BLaER1 treated with 17β-estradiol and CSF1 and Interleukin-3, amounts not matched to agents 10 nM and 100 nM (cell line): ENCODE measurements around the gene RGPD6.
"Not testable (repeated sequence)": the region's sequence is repeated elsewhere in the genome, so short reads cannot be mapped to it uniquely, and the experiment has no call there.

Experiments used
- H3K27ac ChIP-seq, 11 experiments: shearing (Covaris generic); formaldehyde crosslinking; 2 replicates each; pipeline ENCODE4 v1.8.1; 2022
- H3K27me3 ChIP-seq, 11 experiments: shearing (Covaris generic); formaldehyde crosslinking; 2 replicates each; pipeline ENCODE4 v1.8.1; 2022
- H3K36me3 ChIP-seq, 11 experiments: shearing (Covaris generic); formaldehyde crosslinking; 2 replicates each; pipeline ENCODE4 v1.8.1; 2022
- H3K4me1 ChIP-seq, 10 experiments: shearing (Covaris generic); formaldehyde crosslinking; 2 replicates each; pipeline ENCODE4 v1.8.1; 2022
- H3K4me2 ChIP-seq, 11 experiments: shearing (Covaris generic); formaldehyde crosslinking; 2 replicates each; pipeline ENCODE4 v1.8.1; 2022
- H3K4me3 ChIP-seq, 10 experiments: shearing (Covaris generic); formaldehyde crosslinking; 2 replicates each; pipeline ENCODE4 v1.8.1; 2022
- H3K9ac ChIP-seq, 11 experiments: shearing (Covaris generic); formaldehyde crosslinking; 2 replicates each; pipeline ENCODE4 v1.8.1; 2022
- H3K9me3 ChIP-seq, 11 experiments: shearing (Covaris generic); formaldehyde crosslinking; replicated peaks in 1 of 11; 2 replicates each; pipeline ENCODE4 v1.8.1; 2022
- H4K20me1 ChIP-seq, 11 experiments: shearing (Covaris generic); formaldehyde crosslinking; 2 replicates each; pipeline ENCODE4 v1.8.1; 2022

RGPD6 gene

DNA sequence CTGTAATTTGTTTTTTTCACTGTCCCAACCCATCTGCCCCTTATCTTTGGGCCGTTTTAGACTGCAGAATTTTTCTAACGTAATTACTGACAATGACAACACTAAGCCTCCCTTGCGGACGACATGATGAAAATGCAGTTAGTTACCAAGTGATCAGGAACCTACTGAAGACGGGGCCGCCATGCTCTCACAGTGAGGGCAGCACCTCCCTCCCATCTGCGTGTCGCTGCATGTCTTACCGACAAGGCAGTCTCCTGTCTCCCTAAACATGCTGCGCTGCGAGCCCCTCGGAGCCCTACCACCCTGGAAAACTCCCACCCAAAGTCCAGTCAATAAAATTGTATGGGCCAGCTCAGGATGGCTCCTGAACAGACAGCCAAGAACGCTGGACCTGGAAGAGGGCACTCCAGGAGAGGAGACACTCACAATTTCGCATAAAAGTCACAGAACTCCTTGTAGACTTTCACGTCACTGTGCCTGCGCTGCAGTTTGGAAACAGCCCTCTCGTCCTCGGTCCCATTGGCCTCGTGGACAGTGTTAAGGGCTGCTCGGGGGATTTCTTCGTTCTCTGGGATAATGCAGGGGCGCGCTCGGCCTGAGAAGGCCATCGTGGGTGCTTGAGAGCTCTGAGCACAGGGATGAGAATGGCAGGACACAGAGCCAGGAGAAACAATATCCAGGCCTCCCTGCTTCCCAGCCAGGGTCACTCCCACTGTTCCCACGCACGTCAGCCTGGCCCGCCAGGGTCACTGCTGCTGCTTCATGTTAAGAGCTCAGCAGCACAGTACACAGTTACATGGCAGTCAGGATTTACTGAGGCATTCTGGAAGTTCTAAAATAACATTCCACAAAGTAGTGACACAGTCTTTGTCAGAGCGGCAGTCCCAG lies 104.6 kb downstream of the RGPD6 start, which contains the start of gene LIMS4:
Gene LIMS4 (minus strand): TSS at position 646 of the 888 bp plus-strand sequence. CDS start 38 bp downstream, at position 608.
- H3K27ac ChIP-seq, H4K20me1 ChIP-seq, H3K27me3 ChIP-seq, H3K9me3 ChIP-seq, H3K36me3 ChIP-seq, H3K9ac ChIP-seq, H3K4me2 ChIP-seq, H3K4me3 ChIP-seq, H3K4me1 ChIP-seq: not testable (repeated sequence)

DNA sequence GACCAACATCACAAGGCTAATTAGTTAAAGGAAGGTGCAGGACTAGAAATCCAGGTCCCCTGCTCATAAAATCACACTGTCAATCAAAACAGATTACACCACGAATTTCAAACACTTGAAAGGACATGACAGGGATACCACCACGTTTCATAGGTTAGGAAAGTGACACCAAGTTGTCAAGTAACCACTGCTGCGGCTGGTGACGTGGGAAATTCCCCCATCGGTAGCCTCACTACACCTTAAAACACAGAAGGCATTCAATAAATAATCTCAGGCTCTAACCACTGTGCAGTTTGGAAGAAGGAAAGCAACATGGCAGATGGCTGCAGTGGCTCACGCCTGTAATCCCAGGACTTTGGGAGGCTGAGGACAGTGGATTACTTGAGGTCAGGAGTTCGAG lies 108.1 kb downstream of the RGPD6 start:
- H3K9me3 ChIP-seq, H3K27ac ChIP-seq, H3K4me3 ChIP-seq, H3K36me3 ChIP-seq, H4K20me1 ChIP-seq, H3K27me3 ChIP-seq, H3K4me2 ChIP-seq, H3K9ac ChIP-seq, H3K4me1 ChIP-seq: not testable (repeated sequence)

DNA sequence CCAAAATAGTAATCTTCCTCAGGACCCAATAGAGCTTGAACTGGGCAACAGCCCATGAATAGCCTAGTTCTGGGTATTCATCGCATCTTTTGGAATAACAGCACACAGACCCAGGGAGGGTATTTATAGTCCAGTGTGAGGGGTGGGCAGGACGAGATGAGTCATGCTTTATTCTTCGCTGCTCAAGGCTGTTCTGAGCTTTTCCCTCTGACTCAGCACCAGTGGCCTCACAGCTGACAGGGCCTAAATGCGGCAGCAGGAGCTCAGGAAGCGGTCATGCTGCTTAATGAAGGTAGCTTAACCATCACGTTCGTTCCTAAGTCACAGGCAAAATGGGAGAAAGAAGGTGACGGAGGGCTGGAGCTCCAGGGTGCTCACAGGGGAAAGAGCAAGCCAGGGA lies 111.7 kb downstream of the RGPD6 start:
- not testable (repeated sequence) for H3K4me3 ChIP-seq, H3K9me3 ChIP-seq, H3K4me2 ChIP-seq, H3K27ac ChIP-seq, H3K4me1 ChIP-seq, H3K9ac ChIP-seq, H3K36me3 ChIP-seq, H3K27me3 ChIP-seq, H4K20me1 ChIP-seq
